ENCODE measurements around the gene WDTC1. TPM values are rescaled to one million over a fixed set of nuclear protein-coding genes. Genes with fewer than 3 reads are reported as not detected.

The WDTC1 gene
- total and polyA plus RNA-seq, 2 of the 13 experiments (the other 11 are each of a cell fraction or from before 2014, with no cell fraction given): 5.5 TPM

- TF ChIP-seq, protein P1, sequence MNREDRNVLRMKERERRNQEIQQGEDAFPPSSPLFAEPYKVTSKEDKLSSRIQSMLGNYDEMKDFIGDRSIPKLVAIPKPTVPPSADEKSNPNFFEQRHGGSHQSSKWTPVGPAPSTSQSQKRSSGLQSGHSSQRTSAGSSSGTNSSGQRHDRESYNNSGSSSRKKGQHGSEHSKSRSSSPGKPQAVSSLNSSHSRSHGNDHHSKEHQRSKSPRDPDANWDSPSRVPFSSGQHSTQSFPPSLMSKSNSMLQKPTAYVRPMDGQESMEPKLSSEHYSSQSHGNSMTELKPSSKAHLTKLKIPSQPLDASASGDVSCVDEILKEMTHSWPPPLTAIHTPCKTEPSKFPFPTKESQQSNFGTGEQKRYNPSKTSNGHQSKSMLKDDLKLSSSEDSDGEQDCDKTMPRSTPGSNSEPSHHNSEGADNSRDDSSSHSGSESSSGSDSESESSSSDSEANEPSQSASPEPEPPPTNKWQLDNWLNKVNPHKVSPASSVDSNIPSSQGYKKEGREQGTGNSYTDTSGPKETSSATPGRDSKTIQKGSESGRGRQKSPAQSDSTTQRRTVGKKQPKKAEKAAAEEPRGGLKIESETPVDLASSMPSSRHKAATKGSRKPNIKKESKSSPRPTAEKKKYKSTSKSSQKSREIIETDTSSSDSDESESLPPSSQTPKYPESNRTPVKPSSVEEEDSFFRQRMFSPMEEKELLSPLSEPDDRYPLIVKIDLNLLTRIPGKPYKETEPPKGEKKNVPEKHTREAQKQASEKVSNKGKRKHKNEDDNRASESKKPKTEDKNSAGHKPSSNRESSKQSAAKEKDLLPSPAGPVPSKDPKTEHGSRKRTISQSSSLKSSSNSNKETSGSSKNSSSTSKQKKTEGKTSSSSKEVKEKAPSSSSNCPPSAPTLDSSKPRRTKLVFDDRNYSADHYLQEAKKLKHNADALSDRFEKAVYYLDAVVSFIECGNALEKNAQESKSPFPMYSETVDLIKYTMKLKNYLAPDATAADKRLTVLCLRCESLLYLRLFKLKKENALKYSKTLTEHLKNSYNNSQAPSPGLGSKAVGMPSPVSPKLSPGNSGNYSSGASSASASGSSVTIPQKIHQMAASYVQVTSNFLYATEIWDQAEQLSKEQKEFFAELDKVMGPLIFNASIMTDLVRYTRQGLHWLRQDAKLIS (CRISPR knock-in tag; IDR thresholded peaks at IDR 0.05): no peak
- TF ChIP-seq NRL (CRISPR knock-in tag; IDR thresholded peaks at IDR 0.05; ENCODE audit: borderline replicate concordance) (peak; percentile 80), ZKSCAN5 (CRISPR knock-in tag; IDR thresholded peaks at IDR 0.05) (no peak), DNMT3B (CRISPR knock-in tag; conservative IDR thresholded peaks at IDR 0.05) (no peak), THAP7 (CRISPR knock-in tag; IDR thresholded peaks at IDR 0.05) (peak; percentile 97), SRSF1 (optimal IDR thresholded peaks at IDR 0.05; ENCODE audit: low read depth, low read length) (peak; percentile 42), ZNF335 (CRISPR knock-in tag; IDR thresholded peaks at IDR 0.05) (peak; percentile 85), NCOA1 (CRISPR knock-in tag; IDR thresholded peaks at IDR 0.05) (0 out of 2 replicates have a peak, but pooled peaks have one; percentile 51), ZNF576 (CRISPR knock-in tag; IDR thresholded peaks at IDR 0.05) (no peak), PAX8 (CRISPR knock-in tag; IDR thresholded peaks at IDR 0.05; ENCODE audit: borderline replicate concordance) (no peak; the same call in 1 of the 2 replicates), ZFP62 (CRISPR knock-in tag; IDR thresholded peaks at IDR 0.05) (no peak), ZNF253 (CRISPR knock-in tag; IDR thresholded peaks at IDR 0.05; ENCODE audit: borderline replicate concordance) (no peak), ZKSCAN8 (CRISPR knock-in tag; IDR thresholded peaks at IDR 0.05; ENCODE audit: borderline replicate concordance) (peak; percentile 73; the same call in 1 of the 2 replicates), FUBP1 (CRISPR knock-in tag; IDR thresholded peaks at IDR 0.05; ENCODE audit: borderline replicate concordance) (no peak), HOXA5 (CRISPR knock-in tag; IDR thresholded peaks at IDR 0.05) (peak; percentile 84; the same call in 1 of the 2 replicates), FOXC1 (CRISPR knock-in tag; IDR thresholded peaks at IDR 0.05; ENCODE audit: borderline replicate concordance) (peak; percentile 90; the same call in 1 of the 2 replicates), SIX1 (CRISPR knock-in tag; IDR thresholded peaks at IDR 0.05; ENCODE audit: borderline replicate concordance) (no peak), SRSF4 (IDR thresholded peaks at IDR 0.05; ENCODE audit: low read depth, low read length, poor library complexity, severe bottlenecking) (no peak), SIX4 (CRISPR knock-in tag; IDR thresholded peaks at IDR 0.05) (peak; percentile 29; the same call in 1 of the 2 replicates), ZNF292 (CRISPR knock-in tag; IDR thresholded peaks at IDR 0.05; ENCODE audit: borderline replicate concordance, low read depth) (no peak)
- TF ChIP-seq, protein P2, sequence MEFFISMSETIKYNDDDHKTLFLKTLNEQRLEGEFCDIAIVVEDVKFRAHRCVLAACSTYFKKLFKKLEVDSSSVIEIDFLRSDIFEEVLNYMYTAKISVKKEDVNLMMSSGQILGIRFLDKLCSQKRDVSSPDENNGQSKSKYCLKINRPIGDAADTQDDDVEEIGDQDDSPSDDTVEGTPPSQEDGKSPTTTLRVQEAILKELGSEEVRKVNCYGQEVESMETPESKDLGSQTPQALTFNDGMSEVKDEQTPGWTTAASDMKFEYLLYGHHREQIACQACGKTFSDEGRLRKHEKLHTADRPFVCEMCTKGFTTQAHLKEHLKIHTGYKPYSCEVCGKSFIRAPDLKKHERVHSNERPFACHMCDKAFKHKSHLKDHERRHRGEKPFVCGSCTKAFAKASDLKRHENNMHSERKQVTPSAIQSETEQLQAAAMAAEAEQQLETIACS (CRISPR knock-in tag; IDR thresholded peaks at IDR 0.05): peak; percentile 57; the same call in 1 of the 2 replicates
Measured at GRCh38 chr1:27321813-27322568, 87.6 kb downstream of the WDTC1 start, which contains the start of gene TMEM222 (continued).
